GM18519 (cell line): ENCODE data around the gene FLNA.
"Not testable (repeated sequence)": the region's sequence is repeated elsewhere in the genome, so short reads cannot be mapped to it uniquely, and the experiment has no call there.

Source experiments
- ATAC-seq: cut with Tn5 transposase; IDR thresholded peaks from one replicate; pipeline ENCODE4 v1.9.1; 2021; ENCODE audit warnings: mild to moderate bottlenecking, moderate library complexity; ENCODE audit not compliant: unreplicated experiment, low FRiP score

Gene FLNA

GRCh38 chrX:154399527-154400368 lies 25.3 kb upstream of the FLNA start:
- no peak for ATAC-seq

DNA sequence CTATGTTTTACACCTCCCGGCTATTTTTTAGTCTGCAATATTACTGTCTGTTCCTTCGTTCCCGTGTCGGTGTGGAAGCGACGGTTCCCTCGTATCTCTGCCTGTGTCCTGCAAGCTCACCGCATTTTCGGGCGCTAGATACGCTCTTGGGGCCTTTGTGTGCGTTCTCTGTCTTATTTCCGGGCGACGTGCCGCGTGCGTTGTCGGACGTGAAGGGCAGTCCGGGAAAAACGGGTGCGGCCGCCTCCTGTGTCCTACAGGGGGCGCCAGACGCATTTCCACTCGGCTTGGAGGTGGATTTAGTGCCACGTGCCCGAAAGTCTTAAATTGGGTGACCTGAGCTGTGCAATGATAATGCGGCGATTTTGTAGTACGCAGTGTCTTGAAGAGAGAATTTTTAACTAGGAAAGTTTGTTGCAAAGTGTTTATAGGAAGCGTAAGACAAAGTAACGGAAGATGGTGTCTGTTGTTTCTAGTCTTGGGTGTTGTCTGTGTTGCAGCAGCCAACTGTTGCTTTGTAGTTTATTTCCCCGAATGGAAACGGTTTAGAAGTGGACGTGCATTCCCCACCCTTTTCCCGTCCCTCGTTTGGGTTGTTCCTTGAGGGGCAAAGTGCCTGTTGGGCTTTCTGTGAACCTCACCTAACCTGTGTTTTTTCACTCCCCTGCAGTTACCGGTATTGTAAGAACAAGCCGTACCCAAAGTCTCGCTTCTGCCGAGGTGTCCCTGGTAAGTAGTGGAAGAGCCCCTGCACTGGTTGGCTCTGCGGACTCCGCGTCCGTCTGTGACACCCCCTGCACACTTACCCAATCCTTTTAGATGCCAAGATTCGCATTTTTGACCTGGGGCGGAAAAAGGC lies 24.5 kb upstream of the FLNA start:
- ATAC-seq: no peak

GRCh38 chrX:154397888-154398667 lies 23.6 kb upstream of the FLNA start, which contains the start of gene RPL10:
RPL10 (plus strand) TSS chrX:154398377; CDS start chrX:154398520, 143 bp downstream.
- ATAC-seq: peak; percentile 77

- ATAC-seq: no peak
Measured at GRCh38 chrX:154396973-154397887, 22.8 kb upstream of the FLNA start.

GRCh38 chrX:154396363-154396762 lies 21.9 kb upstream of the FLNA start:
- ATAC-seq: not testable (repeated sequence)

- peak; percentile 53 for ATAC-seq
Measured at GRCh38 chrX:154389812-154390747, 15.6 kb upstream of the FLNA start.

GRCh38 chrX:154388649-154389048 lies 14.2 kb upstream of the FLNA start:
- ATAC-seq: not testable (repeated sequence)

DNA sequence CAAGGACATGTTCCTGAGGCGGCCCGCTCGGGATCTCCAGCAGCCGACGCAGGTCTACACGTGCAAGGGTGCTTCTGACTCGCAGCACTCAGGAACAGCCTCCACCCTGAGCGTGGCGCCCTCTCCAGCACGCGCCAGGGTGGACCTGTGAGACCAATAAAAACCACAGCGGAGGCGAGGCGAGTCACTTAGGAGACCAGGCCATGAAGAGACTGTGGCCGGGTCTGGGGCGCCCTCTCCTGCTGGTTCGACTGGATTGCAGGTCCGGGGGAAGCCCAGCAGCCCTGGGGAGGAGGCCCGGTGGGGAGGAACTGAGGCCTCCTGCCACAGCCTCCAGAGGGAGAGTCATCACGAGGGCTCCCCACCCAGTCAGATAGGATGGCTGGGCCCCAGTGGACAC lies 13.7 kb upstream of the FLNA start:
- not testable (repeated sequence) for ATAC-seq

DNA sequence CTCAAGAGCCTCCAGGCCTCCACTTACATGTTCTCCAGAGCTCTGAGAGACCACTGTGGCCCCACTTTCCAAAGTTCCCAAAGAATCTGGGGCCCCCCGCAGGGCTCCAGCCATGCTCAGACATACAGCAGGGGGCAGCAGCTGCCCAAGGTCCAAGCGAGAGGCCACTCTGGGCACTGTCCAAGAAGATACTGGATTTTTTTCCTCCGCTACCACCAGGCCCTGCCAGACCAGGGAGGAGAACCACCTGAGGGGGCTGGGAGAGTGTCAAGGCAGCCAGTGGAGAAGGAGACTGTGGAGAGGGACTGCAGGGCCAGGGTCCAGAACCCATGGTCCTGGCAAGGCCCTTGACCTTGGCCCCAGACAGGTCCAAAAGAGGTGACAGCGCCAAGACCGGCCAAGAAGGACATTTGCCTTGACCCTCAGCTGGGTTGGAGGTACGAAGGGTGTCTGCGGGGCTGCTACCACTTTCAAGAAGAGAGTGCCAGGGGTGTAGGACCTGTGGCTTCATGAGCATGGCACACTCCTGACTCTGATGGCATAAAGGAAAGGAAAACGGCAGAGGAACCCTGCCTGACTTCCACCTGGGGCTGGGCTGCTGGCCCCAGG lies 10.0 kb upstream of the FLNA start:
- ATAC-seq: no peak

DNA sequence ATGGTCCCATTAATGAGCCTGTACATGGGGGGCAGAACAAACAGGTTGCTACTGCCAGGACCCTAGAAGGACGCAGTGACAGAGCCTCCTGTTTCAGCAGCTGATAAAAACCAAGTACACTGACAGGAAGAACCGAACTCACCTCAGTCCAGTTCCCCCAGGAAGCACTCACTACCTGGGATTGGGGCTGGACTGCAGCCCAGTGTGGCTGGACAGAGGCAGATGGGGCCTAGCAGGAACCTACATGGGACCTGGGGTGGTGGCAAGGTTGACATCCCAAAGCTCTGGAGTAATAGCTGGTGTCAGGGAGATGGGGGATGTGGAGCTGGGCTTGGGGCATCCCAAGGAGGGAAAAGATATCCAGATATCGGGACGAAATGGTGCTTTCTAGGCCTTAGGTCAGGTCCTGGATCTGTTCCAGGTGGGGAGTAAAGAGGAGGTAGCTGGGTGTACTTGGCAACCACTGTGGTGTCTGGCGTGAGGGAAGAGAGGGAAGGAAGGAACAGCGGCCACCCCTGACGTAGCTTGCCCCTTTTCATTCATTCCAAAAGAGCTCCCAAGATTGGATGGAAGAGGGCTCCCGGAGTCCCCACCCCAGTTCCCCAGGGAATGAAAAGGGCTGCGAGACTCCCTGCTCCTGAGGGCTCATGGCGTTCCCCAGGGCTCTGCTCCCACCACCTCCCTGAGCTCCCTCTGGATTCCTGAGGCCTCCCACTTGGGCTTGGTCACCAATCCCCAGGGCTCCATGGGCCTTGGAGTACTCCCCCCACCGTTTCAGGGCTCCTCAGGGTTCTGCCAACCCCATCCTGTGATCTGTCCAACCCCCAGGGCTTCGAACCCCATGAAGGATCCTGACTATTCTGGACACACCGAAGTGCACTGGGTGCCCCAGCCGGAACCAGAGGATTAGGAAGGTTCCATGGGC lies 9.2 kb upstream of the FLNA start:
- no peak for ATAC-seq

DNA sequence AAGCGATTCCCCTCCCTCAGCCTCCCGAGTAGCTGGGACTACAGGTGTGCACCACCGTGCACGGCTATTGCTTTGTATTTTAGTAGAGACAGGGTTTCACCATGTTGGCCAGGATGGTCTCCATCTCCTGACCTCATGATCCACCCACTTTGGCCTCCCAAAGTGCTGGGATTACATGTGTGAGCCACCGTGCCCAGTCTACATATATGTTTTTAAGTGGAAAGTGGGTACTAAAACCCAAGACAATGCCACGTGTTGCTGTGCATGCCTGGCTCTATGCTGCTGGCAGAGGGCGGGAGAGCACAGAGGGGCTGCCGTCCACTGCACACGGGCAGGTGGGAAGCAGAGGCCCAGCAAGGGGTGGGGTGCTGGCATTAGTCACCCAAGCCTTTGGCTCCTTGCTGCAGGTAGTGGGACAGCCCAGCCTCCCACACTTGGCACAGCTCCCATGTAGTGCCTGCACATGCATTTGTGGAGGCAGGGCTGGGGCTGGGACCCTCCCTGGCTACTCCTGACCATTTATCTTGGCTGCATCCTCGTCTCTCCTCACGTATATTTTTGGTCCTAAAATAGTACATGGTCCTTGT lies 8.1 kb upstream of the FLNA start:
- no peak for ATAC-seq

DNA sequence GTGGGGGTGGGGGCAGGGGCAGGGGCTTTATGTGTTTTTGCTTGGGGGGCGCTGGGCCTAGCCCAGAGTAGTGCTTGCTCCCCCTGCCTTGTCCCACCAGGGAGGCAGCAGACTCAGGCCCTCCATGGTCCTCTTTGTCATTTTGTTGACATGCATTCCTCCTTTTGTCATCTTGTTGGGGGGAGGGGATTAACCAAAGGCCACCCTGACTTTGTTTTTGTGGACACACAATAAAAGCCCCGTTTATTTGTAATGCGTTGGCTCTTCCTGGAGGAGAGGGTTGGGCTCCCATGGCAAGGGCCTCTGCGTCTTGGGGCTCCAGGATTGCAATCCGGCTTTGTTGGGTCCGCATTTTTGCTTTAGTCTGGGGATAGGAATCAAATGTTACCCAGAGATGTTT lies 6.8 kb upstream of the FLNA start:
- no peak for ATAC-seq

DNA sequence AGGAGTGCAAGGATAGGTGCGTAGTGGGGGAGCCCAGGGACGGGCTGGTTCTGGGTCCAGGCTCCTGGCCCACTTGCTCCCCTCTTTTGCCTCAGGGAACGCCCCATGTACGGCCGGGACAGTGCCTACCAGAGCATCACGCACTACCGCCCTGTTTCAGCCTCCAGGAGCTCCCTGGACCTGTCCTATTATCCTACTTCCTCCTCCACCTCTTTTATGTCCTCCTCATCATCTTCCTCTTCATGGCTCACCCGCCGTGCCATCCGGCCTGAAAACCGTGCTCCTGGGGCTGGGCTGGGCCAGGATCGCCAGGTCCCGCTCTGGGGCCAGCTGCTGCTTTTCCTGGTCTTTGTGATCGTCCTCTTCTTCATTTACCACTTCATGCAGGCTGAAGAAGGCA lies 6.4 kb upstream of the FLNA start:
- ATAC-seq: no peak

GRCh38 chrX:154380153-154380552 lies 5.7 kb upstream of the FLNA start:
- no peak for ATAC-seq

DNA sequence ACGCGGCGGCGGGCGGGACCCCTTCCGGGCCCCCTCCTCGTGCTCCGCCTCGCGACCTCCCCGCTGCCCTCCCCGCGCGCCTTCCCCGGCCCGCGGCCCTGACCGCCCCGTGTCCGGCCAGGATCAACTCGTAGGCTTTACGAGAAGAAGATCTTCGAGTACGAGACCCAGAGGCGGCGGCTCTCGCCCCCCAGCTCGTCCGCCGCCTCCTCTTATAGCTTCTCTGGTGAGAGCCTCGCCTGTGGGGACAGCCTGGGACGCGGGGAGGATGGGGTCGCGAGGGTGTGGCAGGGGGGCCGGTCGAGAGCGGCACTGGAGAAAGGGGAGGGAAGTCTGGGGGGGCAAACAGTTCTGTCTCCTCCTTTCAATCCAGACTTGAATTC lies 5.1 kb upstream of the FLNA start:
- ATAC-seq: no peak

DNA sequence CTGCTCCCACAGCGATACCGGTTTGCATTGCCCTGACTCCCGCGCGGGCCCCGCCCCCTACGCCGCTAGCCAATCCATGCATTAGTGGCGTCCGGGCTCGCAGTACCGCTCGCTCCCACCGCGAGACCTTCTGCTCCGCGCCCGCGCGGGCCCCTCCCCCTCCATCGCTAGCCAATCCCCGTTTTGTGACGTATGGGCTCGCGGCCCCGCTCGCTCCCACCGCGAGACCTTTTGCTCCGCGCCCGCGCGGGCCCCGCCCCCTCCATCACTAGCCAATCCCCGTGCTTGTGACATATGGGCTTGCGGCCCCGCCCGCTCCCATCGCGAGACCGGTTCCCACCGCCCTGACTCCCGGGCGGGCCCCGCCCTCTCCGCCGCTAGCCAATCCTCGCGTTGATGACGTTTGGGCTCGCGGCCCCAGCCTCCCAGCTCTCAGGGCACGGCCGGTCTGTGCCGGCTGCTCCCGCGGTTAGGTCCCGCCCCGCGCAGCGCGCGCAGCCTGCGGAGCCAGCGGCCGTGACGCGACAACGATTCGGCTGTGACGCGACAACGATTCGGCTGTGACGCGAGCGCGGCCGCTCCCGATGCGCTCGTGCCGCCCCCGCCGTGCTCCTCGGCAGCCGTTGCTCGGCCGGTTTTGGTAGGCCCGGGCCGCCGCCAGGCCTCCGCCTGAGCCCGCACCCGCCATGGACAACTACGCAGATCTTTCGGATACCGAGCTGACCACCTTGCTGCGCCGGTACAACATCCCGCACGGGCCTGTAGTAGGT lies 4.5 kb upstream of the FLNA start, which contains the start of gene EMD:
Gene EMD, plus strand, starts transcription at position 497 of the 770 bp plus-strand sequence. Its CDS starts 190 bp downstream, at position 687.
- peak; percentile 66 for ATAC-seq
